BLaER1 treated with 17β-estradiol and CSF1 and Interleukin-3, amounts not matched to agents 10 nM and 100 nM (cell line): ENCODE data around the gene SUCLG2.

Experiments used
- H3K27ac ChIP-seq, 11 experiments: shearing (Covaris generic); formaldehyde crosslinking; 2 replicates each; pipeline ENCODE4 v1.8.1; 2022
- H3K27me3 ChIP-seq, 11 experiments: shearing (Covaris generic); formaldehyde crosslinking; 2 replicates each; pipeline ENCODE4 v1.8.1; 2022
- H3K36me3 ChIP-seq, 11 experiments: shearing (Covaris generic); formaldehyde crosslinking; 2 replicates each; pipeline ENCODE4 v1.8.1; 2022
- H3K4me1 ChIP-seq, 10 experiments: shearing (Covaris generic); formaldehyde crosslinking; 2 replicates each; pipeline ENCODE4 v1.8.1; 2022
- H3K4me2 ChIP-seq, 11 experiments: shearing (Covaris generic); formaldehyde crosslinking; 2 replicates each; pipeline ENCODE4 v1.8.1; 2022
- H3K4me3 ChIP-seq, 10 experiments: shearing (Covaris generic); formaldehyde crosslinking; 2 replicates each; pipeline ENCODE4 v1.8.1; 2022
- H3K9ac ChIP-seq, 11 experiments: shearing (Covaris generic); formaldehyde crosslinking; 2 replicates each; pipeline ENCODE4 v1.8.1; 2022
- H3K9me3 ChIP-seq, 11 experiments: shearing (Covaris generic); formaldehyde crosslinking; replicated peaks in 1 of 11; 2 replicates each; pipeline ENCODE4 v1.8.1; 2022
- H4K20me1 ChIP-seq, 11 experiments: shearing (Covaris generic); formaldehyde crosslinking; 2 replicates each; pipeline ENCODE4 v1.8.1; 2022
- Cebpa-rat ChIP-seq, 11 experiments: shearing (Covaris generic); IDR thresholded peaks; 2 replicates each; pipeline ENCODE4 v1.8.1; 2022

The SUCLG2 gene

GRCh38 chr3:67335813-67336212 lies 318.6 kb downstream of the SUCLG2 start:
- Histone ChIP-seq H3K4me2 (no peak overlapping the region), H3K36me3 (no peaks in the 10 kb centered on the region), H4K20me1 (no peaks in the 10 kb centered on the region), H3K9me3 (peaks cover 0 to 27% (median 15%) of the 10 kb centered on the region in 11 experiments; a peak in 15 of 22 replicates), H3K9ac (no peak overlapping the region), H3K27me3 (no peaks in the 10 kb centered on the region), H3K4me1 (no peaks in the 10 kb centered on the region; a peak in 1 of 20 replicates), H3K27ac (no peak overlapping the region), H3K4me3 (no peak overlapping the region)
- TF ChIP-seq Cebpa-rat (IDR thresholded peaks at IDR 0.05) = no peak

GRCh38 chr3:67334588-67334987 lies 319.8 kb downstream of the SUCLG2 start:
- TF ChIP-seq Cebpa-rat (IDR thresholded peaks at IDR 0.05) = no peak
- H3K36me3 ChIP-seq = no peaks in the 10 kb centered on the region
- no peak overlapping the region for H3K4me3 ChIP-seq
- no peak overlapping the region for H3K27ac ChIP-seq
- H3K9ac ChIP-seq = no peak overlapping the region
- H3K27me3 ChIP-seq = no peaks in the 10 kb centered on the region
- H3K4me1 ChIP-seq = no peaks in the 10 kb centered on the region; a peak in 1 of 20 replicates
- peaks cover 0 to 15% (median 6%) of the 10 kb centered on the region in 11 experiments; a peak in 9 of 22 replicates for H3K9me3 ChIP-seq
- H3K4me2 ChIP-seq = no peak overlapping the region
- H4K20me1 ChIP-seq = no peaks in the 10 kb centered on the region

GRCh38 chr3:67329358-67329757 lies 325.1 kb downstream of the SUCLG2 start:
- no peaks in the 10 kb centered on the region for H3K36me3 ChIP-seq
- no peak overlapping the region for H3K4me2 ChIP-seq
- no peak overlapping the region for H3K9ac ChIP-seq

GRCh38 chr3:67327582-67327981 lies 326.8 kb downstream of the SUCLG2 start:
- Histone ChIP-seq H3K9ac (no peak overlapping the region), H3K4me2 (no peak overlapping the region), H3K4me3 (no peak overlapping the region), H3K27me3 (no peaks in the 10 kb centered on the region), H3K4me1 (0 out of 20 replicates have a peak, but pooled peaks cover 0 to 4% (median 0%) of the 10 kb centered on the region in 10 experiments), H3K9me3 (no peaks in the 10 kb centered on the region), H3K36me3 (no peaks in the 10 kb centered on the region), H3K27ac (no peak overlapping the region), H4K20me1 (no peaks in the 10 kb centered on the region)
- TF ChIP-seq Cebpa-rat (IDR thresholded peaks at IDR 0.05) = no peak

More at GRCh38 chr3:67329358-67329757, 325.1 kb downstream of the SUCLG2 start:
- no peaks in the 10 kb centered on the region for H4K20me1 ChIP-seq
- H3K9me3 ChIP-seq = no peaks in the 10 kb centered on the region
- 0 out of 20 replicates have a peak, but pooled peaks cover 0 to 4% (median 0%) of the 10 kb centered on the region in 10 experiments for H3K4me1 ChIP-seq
- H3K27me3 ChIP-seq = no peaks in the 10 kb centered on the region
- H3K4me3 ChIP-seq = no peak overlapping the region
- no peak overlapping the region for H3K27ac ChIP-seq
- TF ChIP-seq Cebpa-rat (IDR thresholded peaks at IDR 0.05) = no peak

- Histone ChIP-seq H3K4me2 (no peak overlapping the region), H3K4me3 (no peak overlapping the region), H3K4me1 (0 out of 20 replicates have a peak, but pooled peaks cover 0 to 4% (median 0%) of the 10 kb centered on the region in 10 experiments), H3K27me3 (no peaks in the 10 kb centered on the region), H3K9ac (no peak overlapping the region), H3K27ac (no peak overlapping the region), H3K36me3 (no peaks in the 10 kb centered on the region), H3K9me3 (peaks cover 0 to 6% (median 0%) of the 10 kb centered on the region in 11 experiments; a peak in 1 of 22 replicates), H4K20me1 (no peaks in the 10 kb centered on the region)
- TF ChIP-seq Cebpa-rat (IDR thresholded peaks at IDR 0.05) = no peak
Observed at GRCh38 chr3:67325231-67325630, 329.2 kb downstream of the SUCLG2 start.
